Measurements from ENCODE around the gene EFS.

GRCh38 chr14:23359167-23359626 is 5.8 kb downstream of the EFS start:
- TF ChIP-seq POLR2A (IDR thresholded peaks at IDR 0.05; ENCODE audit: low read length) = no peak
- TF ChIP-seq GATA1 (IDR thresholded peaks at IDR 0.05; ENCODE audit: low read depth, low read length) = no peak
